ENCODE measurements around the gene FAM170B.

DNA sequence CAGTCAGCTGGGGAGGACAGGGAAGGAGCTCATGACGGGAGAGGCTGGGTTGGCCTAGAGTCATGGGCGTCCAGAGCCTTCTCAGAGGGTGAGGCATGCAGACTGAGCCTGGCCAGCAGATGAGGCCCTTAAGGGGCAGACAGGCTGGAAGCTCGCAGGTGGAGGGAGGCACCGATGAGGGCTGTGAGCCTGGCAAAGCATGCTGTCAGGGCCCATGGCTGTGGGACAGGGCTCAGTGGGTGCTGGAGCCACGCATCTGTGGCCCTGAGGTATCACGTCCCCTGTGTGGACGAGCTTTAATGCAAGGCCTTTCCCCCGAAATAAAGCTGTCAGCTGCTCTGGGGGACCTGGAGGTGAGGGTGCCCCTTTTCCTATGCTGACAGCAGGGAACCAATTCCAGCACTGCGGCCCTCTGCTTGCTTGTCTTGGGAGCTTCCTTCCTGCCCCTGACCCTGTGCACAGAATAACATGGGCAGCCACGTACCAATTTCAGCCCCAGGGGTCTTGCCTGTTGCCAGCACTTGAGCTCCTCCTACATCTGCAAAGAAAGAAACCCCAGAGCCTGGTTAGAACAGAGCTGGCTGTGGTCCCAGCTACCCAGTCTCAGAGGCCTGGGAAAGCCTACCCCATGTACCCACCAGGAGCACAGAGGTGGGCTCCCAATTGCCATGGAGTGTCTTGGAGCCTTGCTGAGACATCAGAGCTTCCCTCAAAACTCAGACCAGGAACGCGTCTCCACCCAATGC lies 33.8 kb upstream of the FAM170B start:
- TF ChIP-seq, protein P1, sequence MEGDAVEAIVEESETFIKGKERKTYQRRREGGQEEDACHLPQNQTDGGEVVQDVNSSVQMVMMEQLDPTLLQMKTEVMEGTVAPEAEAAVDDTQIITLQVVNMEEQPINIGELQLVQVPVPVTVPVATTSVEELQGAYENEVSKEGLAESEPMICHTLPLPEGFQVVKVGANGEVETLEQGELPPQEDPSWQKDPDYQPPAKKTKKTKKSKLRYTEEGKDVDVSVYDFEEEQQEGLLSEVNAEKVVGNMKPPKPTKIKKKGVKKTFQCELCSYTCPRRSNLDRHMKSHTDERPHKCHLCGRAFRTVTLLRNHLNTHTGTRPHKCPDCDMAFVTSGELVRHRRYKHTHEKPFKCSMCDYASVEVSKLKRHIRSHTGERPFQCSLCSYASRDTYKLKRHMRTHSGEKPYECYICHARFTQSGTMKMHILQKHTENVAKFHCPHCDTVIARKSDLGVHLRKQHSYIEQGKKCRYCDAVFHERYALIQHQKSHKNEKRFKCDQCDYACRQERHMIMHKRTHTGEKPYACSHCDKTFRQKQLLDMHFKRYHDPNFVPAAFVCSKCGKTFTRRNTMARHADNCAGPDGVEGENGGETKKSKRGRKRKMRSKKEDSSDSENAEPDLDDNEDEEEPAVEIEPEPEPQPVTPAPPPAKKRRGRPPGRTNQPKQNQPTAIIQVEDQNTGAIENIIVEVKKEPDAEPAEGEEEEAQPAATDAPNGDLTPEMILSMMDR (IDR thresholded peaks at IDR 0.05), result no peak
- TF ChIP-seq POLR2A (IDR thresholded peaks at IDR 0.05), result no peak

Measured in testis (tissue), 2 donors.